K562 (cell line): ENCODE data around the gene PSORS1C2.

ENCODE experiments used
- AFF4 ChIP-seq: sonication (generic); formaldehyde crosslinking; IDR thresholded peaks from 2 replicates; pipeline ENCODE4 v1.8.0; 2023; ENCODE audit warnings: mild to moderate bottlenecking, missing genetic modification reagents
- ARID2 ChIP-seq: fragments of 450-650 bp; IDR thresholded peaks from 2 replicates; pipeline ENCODE4 v1.6.1; 2017; ENCODE audit warnings: antibody characterized with exemption, mild to moderate bottlenecking
- ELF1 ChIP-seq: fragments of 200-800 bp; sonication (Bioruptor generic); IDR thresholded peaks from 2 replicates; pipeline ENCODE4 v1.6.1; 2016; ENCODE audit warnings: missing genetic modification characterization, missing compliant biosample characterization
- HDAC6 ChIP-seq: IDR thresholded peaks from 2 replicates; pipeline ENCODE4 v1.6.1; 2012; ENCODE audit warnings: low read depth, mild to moderate bottlenecking, control low read depth, inconsistent platforms, low read length, moderate library complexity
- JUND ChIP-seq, 2 experiments: IDR thresholded peaks; 2 replicates in 1 of 2; 3 replicates in 1 of 2; pipeline ENCODE4 v1.6.1; 2011; ENCODE audit warnings: borderline replicate concordance in 2 of 2, low read depth in 2 of 2, low read length in 2 of 2, improper control_type of control experiment in 1 of 2, missing biosample characterization in 1 of 2, missing genetic modification characterization in 1 of 2, missing genetic modification reagents in 1 of 2
- NFYB ChIP-seq: IDR thresholded peaks from 2 replicates; pipeline ENCODE4 v1.6.1; 2011; ENCODE audit warnings: mild to moderate bottlenecking, moderate library complexity; ENCODE audit not compliant: insufficient read length; ENCODE audit errors: extremely low read depth
- RCOR1 ChIP-seq, 2 experiments: IDR thresholded peaks; 2 replicates each; pipeline ENCODE4 v1.6.1; 2012; ENCODE audit warnings: low read depth in 2 of 2, low read length in 2 of 2, borderline replicate concordance in 1 of 2, improper control_type of control experiment in 1 of 2
- SOX6 ChIP-seq: fragments of 450-650 bp; IDR thresholded peaks from 2 replicates; pipeline ENCODE4 v1.6.1; 2014; ENCODE audit warnings: mild to moderate bottlenecking
- TAF1 ChIP-seq: IDR thresholded peaks from 2 replicates; pipeline ENCODE4 v1.6.1; 2011; ENCODE audit warnings: mild to moderate bottlenecking, low read length, moderate library complexity; ENCODE audit not compliant: insufficient read depth, control insufficient read depth, severe bottlenecking; ENCODE audit errors: extremely low read depth
- THRAP3 ChIP-seq: fragments of 450-650 bp; IDR thresholded peaks from 2 replicates; pipeline ENCODE4 v1.6.1; 2016; ENCODE audit warnings: mild to moderate bottlenecking, inconsistent platforms, borderline replicate concordance
- ZNF263 ChIP-seq: sonication (generic); formaldehyde crosslinking; IDR thresholded peaks from 2 replicates; pipeline ENCODE4 v1.8.0; 2022; ENCODE audit warnings: mild to moderate bottlenecking, missing genetic modification reagents, borderline replicate concordance
- TF ChIP-seq, protein P1 (sequence below), 2 experiments: fragments of 450-650 bp; formaldehyde crosslinking in 1 of 2; IDR thresholded peaks; 2 replicates each; pipeline versions ENCODE4 v1.4.0 to v1.6.1; 2014 to 2020; ENCODE audit warnings: mild to moderate bottlenecking in 2 of 2, borderline replicate concordance in 1 of 2, low read depth in 1 of 2
- TF ChIP-seq, protein P2 (sequence below), 3 experiments: IDR thresholded peaks in 2 of 3; conservative IDR thresholded peaks in 1 of 3; 2 replicates each; pipeline ENCODE4 v1.5.1; 2011 to 2012; ENCODE audit warnings: low read length in 3 of 3, mild to moderate bottlenecking in 3 of 3, control low read depth in 2 of 3, improper control_type of control experiment in 1 of 3, inconsistent platforms in 1 of 3, low read depth in 1 of 3, mixed read lengths in 1 of 3, moderate library complexity in 1 of 3; ENCODE audit not compliant: insufficient read depth in 2 of 3

DNA sequence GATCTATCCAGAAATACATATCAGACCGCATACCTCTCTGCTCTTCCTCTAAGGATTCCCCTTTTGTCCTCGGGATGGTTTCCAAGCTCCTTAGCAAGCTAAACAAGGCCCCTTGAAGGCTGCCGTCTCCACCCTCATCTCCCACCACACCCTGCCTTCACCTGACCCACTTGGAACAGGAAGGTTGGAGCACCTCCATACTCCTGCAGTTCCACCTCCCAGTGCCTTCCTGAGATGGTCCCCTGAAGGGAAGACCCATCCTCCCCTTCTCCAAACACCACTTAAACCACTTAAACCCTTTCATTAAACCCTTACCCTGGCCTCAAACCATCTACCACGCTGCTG lies 40.1 kb upstream of the PSORS1C2 start:
- TF ChIP-seq HDAC6 (no peak), THRAP3 (no peak), TAF1 (no peak), SOX6 (no peak), ELF1 (tag) (no peak), AFF4 (CRISPR knock-in tag) (no peak), JUND (IDR thresholded peaks at IDR 0.05; ENCODE audit: borderline replicate concordance, low read depth, low read length) (no peak), JUND (tag; IDR thresholded peaks at IDR 0.05; ENCODE audit: borderline replicate concordance, low read depth, low read length) (no peak), NFYB (no peak), ZNF263 (CRISPR knock-in tag) (no peak), ARID2 (no peak), RCOR1 (IDR thresholded peaks at IDR 0.05; ENCODE audit: borderline replicate concordance in 1 of 2, low read depth in 2 of 2, low read length in 2 of 2) (no peak)
- TF ChIP-seq, protein P1, sequence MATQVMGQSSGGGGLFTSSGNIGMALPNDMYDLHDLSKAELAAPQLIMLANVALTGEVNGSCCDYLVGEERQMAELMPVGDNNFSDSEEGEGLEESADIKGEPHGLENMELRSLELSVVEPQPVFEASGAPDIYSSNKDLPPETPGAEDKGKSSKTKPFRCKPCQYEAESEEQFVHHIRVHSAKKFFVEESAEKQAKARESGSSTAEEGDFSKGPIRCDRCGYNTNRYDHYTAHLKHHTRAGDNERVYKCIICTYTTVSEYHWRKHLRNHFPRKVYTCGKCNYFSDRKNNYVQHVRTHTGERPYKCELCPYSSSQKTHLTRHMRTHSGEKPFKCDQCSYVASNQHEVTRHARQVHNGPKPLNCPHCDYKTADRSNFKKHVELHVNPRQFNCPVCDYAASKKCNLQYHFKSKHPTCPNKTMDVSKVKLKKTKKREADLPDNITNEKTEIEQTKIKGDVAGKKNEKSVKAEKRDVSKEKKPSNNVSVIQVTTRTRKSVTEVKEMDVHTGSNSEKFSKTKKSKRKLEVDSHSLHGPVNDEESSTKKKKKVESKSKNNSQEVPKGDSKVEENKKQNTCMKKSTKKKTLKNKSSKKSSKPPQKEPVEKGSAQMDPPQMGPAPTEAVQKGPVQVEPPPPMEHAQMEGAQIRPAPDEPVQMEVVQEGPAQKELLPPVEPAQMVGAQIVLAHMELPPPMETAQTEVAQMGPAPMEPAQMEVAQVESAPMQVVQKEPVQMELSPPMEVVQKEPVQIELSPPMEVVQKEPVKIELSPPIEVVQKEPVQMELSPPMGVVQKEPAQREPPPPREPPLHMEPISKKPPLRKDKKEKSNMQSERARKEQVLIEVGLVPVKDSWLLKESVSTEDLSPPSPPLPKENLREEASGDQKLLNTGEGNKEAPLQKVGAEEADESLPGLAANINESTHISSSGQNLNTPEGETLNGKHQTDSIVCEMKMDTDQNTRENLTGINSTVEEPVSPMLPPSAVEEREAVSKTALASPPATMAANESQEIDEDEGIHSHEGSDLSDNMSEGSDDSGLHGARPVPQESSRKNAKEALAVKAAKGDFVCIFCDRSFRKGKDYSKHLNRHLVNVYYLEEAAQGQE (IDR thresholded peaks at IDR 0.05; ENCODE audit: borderline replicate concordance): no peak
- TF ChIP-seq, protein P1 (CRISPR knock-in tag; IDR thresholded peaks at IDR 0.05; ENCODE audit: low read depth): no peak
- TF ChIP-seq, protein P2, sequence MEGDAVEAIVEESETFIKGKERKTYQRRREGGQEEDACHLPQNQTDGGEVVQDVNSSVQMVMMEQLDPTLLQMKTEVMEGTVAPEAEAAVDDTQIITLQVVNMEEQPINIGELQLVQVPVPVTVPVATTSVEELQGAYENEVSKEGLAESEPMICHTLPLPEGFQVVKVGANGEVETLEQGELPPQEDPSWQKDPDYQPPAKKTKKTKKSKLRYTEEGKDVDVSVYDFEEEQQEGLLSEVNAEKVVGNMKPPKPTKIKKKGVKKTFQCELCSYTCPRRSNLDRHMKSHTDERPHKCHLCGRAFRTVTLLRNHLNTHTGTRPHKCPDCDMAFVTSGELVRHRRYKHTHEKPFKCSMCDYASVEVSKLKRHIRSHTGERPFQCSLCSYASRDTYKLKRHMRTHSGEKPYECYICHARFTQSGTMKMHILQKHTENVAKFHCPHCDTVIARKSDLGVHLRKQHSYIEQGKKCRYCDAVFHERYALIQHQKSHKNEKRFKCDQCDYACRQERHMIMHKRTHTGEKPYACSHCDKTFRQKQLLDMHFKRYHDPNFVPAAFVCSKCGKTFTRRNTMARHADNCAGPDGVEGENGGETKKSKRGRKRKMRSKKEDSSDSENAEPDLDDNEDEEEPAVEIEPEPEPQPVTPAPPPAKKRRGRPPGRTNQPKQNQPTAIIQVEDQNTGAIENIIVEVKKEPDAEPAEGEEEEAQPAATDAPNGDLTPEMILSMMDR (IDR thresholded peaks at IDR 0.05 in 2 of 3, conservative IDR thresholded peaks at IDR 0.05 in 1 of 3; ENCODE audit: insufficient read depth in 2 of 3, low read depth in 1 of 3, low read length in 3 of 3): no peak
